GM23338 (cell line): ENCODE data around the gene ANKRD63. TPM values are rescaled to one million over a fixed set of nuclear protein-coding genes. Genes with fewer than 3 reads are reported as not detected.

Experiments
- ATAC-seq: fragments of 200-7000 bp; cut with Tn5 transposase; 3 replicates; pipeline ENCODE4 v1.9.1; 2020
- DNase-seq: peaks from one replicate; pipeline ENCODE4 v3.0.0-alpha.2; 2015; ENCODE audit warnings: low spot score
- H2AFZ ChIP-seq: fragments of 200-600 bp; sonication (generic); 2 replicates; pipeline ENCODE4 v1.8.0; 2016; ENCODE audit warnings: antibody characterized with exemption, mild to moderate bottlenecking, moderate library complexity
- H3F3A ChIP-seq: fragments of 200-600 bp; sonication (generic); replicated peaks from 2 replicates; pipeline ENCODE4 v1.8.0; 2017; ENCODE audit warnings: antibody characterized with exemption, mixed run types, low read depth
- H3K27ac ChIP-seq: fragments of 200-600 bp; sonication (generic); 2 replicates; pipeline ENCODE4 v1.6.1; 2016; ENCODE audit warnings: low read depth
- H3K27me3 ChIP-seq: fragments of 200-600 bp; sonication (generic); 2 replicates; pipeline ENCODE4 v1.8.0; 2016; ENCODE audit warnings: mild to moderate bottlenecking, mixed run types, moderate library complexity; ENCODE audit not compliant: insufficient read depth
- H3K36me3 ChIP-seq: fragments of 200-600 bp; sonication (generic); 2 replicates; pipeline ENCODE4 v1.8.0; 2016; ENCODE audit warnings: mild to moderate bottlenecking; ENCODE audit not compliant: insufficient read depth
- H3K4me1 ChIP-seq: fragments of 200-600 bp; sonication (generic); 2 replicates; pipeline ENCODE4 v1.8.0; 2016; ENCODE audit warnings: mild to moderate bottlenecking, moderate library complexity; ENCODE audit not compliant: insufficient read depth
- H3K4me2 ChIP-seq: fragments of 200-600 bp; sonication (generic); 2 replicates; pipeline ENCODE4 v1.7.1; 2017; ENCODE audit warnings: mixed run types
- H3K4me3 ChIP-seq: fragments of 200-600 bp; sonication (generic); 2 replicates; pipeline ENCODE4 v1.6.1; 2016; ENCODE audit warnings: mixed run types
- H3K79me2 ChIP-seq: fragments of 200-600 bp; sonication (generic); replicated peaks from 2 replicates; pipeline ENCODE4 v1.8.0; 2017; ENCODE audit warnings: mild to moderate bottlenecking; ENCODE audit not compliant: insufficient read depth
- H3K9me2 ChIP-seq: fragments of 200-600 bp; sonication (generic); 2 replicates; pipeline ENCODE4 v1.8.0; 2017; ENCODE audit not compliant: insufficient read depth
- H4K20me1 ChIP-seq: fragments of 200-600 bp; sonication (generic); replicated peaks from 2 replicates; pipeline ENCODE4 v1.8.0; 2017; ENCODE audit warnings: mild to moderate bottlenecking; ENCODE audit not compliant: insufficient read depth
- H3K27ac Mint-ChIP-seq: 2 replicates; pipeline ENCODE4 v1.8.0; 2020; ENCODE audit warnings: inconsistent platforms, mild to moderate bottlenecking, moderate library complexity, mixed read lengths
- H3K27me3 Mint-ChIP-seq: 3 replicates; pipeline ENCODE4 v1.8.0; 2022; ENCODE audit warnings: low read depth, mild to moderate bottlenecking, moderate library complexity, mixed read lengths, inconsistent platforms; ENCODE audit not compliant: insufficient read depth, poor library complexity
- H3K36me3 Mint-ChIP-seq: 3 replicates; pipeline ENCODE4 v1.8.0; 2021; ENCODE audit warnings: low read depth, mild to moderate bottlenecking, inconsistent platforms, moderate library complexity, mixed read lengths
- H3K4me1 Mint-ChIP-seq: 3 replicates; pipeline ENCODE4 v1.8.0; 2020; ENCODE audit warnings: mild to moderate bottlenecking, inconsistent platforms, mixed read lengths
- H3K4me3 Mint-ChIP-seq: 3 replicates; pipeline ENCODE4 v1.8.0; 2021; ENCODE audit warnings: moderate library complexity, mild to moderate bottlenecking, inconsistent platforms, mixed read lengths
- H3K9me3 Mint-ChIP-seq: 3 replicates; pipeline ENCODE4 v1.8.0; 2020; ENCODE audit warnings: moderate library complexity, mild to moderate bottlenecking, inconsistent platforms, mixed read lengths
- JUNB ChIP-seq: IDR thresholded peaks from one replicate; pipeline ENCODE4 v1.6.1; 2016; ENCODE audit warnings: antibody characterized with exemption; ENCODE audit not compliant: unreplicated experiment
- ZNF114 ChIP-seq: fragments of 250-450 bp; sonication (Bioruptor Pico); IDR thresholded peaks from 2 replicates; pipeline ENCODE4 v1.5.0; 2020; ENCODE audit warnings: mild to moderate bottlenecking, moderate library complexity
- ZNF331 ChIP-seq: fragments of 250-450 bp; sonication (Bioruptor Pico); IDR thresholded peaks from 2 replicates; pipeline ENCODE4 v1.5.0; 2020; ENCODE audit warnings: low read depth, mild to moderate bottlenecking, moderate library complexity
- polyA plus RNA-seq: library from polyadenylated mRNA; unstranded; fragments of >200 nt; fragmentation: Nextera tagmentation; extraction: Ambion mirVana; gene quantifications from 2 replicates; pipeline ENCODE4 v1.2.1, GENCODE V29; 2016
- total RNA-seq: library from RNA; depleted of rRNA; stranded (reverse); fragments of >200 nt; shearing (Covaris generic); gene quantifications from 2 replicates; pipeline ENCODE4 v1.2.3, GENCODE V29; 2014
- TF ChIP-seq, protein P1 (sequence below): fragments of 250-450 bp; sonication (Bioruptor Pico); IDR thresholded peaks from 2 replicates; pipeline ENCODE4 v1.5.0; 2020; ENCODE audit warnings: mild to moderate bottlenecking, moderate library complexity
- TF ChIP-seq, protein P2 (sequence below): IDR thresholded peaks from 2 replicates; pipeline ENCODE4 v1.6.1; 2016; ENCODE audit warnings: antibody characterized with exemption
- TF ChIP-seq, protein P3 (sequence below), 2 experiments: fragments of 200-600 bp in 1 of 2; sonication (generic) in 1 of 2; conservative IDR thresholded peaks; 2 replicates each; pipeline versions ENCODE4 v1.5.1 to v1.6.1; 2016 to 2017; ENCODE audit warnings: antibody characterized with exemption in 2 of 2, low read depth in 2 of 2, mild to moderate bottlenecking in 2 of 2, moderate library complexity in 1 of 2
- TF ChIP-seq, protein P4 (sequence below): IDR thresholded peaks from one replicate; pipeline ENCODE4 v1.6.1; 2018; ENCODE audit warnings: antibody characterized with exemption; ENCODE audit not compliant: unreplicated experiment

The ANKRD63 gene
- total and polyA plus RNA-seq, 2 experiments from 2014 or later = 0.59 TPM; not detected in 1

DNA sequence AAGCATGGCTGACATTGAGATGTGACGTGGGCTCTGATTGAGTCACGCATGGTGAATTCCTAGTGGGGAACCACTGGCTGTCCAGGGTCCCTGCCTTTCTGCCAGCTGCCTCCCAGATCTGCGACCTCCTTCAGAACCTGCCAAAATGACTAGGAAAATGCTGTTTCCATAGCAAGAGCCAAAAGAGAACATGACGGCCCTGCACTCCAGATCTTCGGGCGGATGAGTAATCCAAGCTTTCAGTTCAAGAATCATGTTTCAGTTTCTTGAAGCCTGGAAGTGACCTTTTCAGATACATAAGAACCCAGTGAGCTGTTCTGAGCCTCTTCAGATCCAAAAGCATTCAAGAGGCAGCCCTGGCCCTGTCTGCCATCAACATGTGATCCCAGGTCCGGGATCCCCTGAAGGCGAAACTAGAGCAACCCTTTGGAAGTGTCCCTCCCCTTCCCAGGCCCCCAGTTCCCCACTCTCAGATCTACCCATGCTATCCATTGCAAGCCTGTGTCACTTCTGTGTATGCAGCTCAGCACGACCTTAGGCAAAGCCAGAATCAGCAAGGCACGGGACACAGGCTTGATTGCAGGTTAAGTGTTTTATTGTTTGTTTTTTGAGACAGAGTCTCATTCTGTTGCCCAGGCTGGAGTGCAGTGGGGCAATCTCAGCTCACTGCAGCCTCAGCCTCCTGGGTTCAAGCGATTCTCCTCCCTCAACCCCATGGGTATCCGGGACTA is 19.7 kb downstream of the ANKRD63 start:
- no peaks in the 10 kb centered on the region for H4K20me1 ChIP-seq
- no peak for ATAC-seq

DNA sequence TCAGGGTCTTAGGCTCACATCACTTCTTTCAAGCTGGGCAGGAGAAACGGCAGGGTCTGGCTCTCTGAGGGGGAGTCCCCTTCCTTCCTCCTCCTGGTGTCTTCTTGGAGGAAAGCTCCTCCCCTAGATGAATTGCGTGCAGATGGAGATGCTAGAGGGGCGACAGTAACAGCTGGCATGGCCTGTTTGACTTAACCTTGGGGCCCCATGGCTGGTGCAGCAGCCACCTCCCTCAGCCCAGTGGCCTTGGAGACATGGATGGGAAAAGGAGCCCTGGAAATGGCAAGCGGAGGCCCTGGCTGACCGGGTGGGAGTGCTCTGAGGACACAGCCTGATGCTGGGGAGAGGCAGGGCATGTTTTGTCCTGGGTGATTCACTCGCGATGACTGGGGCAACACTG is 23.8 kb downstream of the ANKRD63 start:
- DNase-seq = no peak
- Histone ChIP-seq H3K9me2 (no peaks in the 10 kb centered on the region), H4K20me1 (no peaks in the 10 kb centered on the region), H3K27ac (no peak overlapping the region), H3K36me3 (no peaks in the 10 kb centered on the region), H3K27me3 (peaks cover 8% of the 10 kb centered on the region), H3F3A (no peaks in the 10 kb centered on the region), H3K4me2 (peak overlapping the region; percentile 42), H3K79me2 (no peaks in the 10 kb centered on the region), H2AFZ (peak overlapping the region; percentile 4; the same call in 1 of the 2 replicates), H3K4me1 (peaks cover 12% of the 10 kb centered on the region), H3K4me3 (no peak overlapping the region)
- Mint-ChIP-seq H3K36me3 (no peaks in the 10 kb centered on the region; the same call in 2 of the 3 replicates), H3K4me1 (peaks cover 23% of the 10 kb centered on the region), H3K9me3 (no peaks in the 10 kb centered on the region; the same call in 2 of the 3 replicates), H3K4me3 (no peak overlapping the region), H3K27ac (no peak overlapping the region), H3K27me3 (peaks cover 8% of the 10 kb centered on the region)
- no peak; the same call in 2 of the 3 replicates for ATAC-seq
- TF ChIP-seq, protein P1, sequence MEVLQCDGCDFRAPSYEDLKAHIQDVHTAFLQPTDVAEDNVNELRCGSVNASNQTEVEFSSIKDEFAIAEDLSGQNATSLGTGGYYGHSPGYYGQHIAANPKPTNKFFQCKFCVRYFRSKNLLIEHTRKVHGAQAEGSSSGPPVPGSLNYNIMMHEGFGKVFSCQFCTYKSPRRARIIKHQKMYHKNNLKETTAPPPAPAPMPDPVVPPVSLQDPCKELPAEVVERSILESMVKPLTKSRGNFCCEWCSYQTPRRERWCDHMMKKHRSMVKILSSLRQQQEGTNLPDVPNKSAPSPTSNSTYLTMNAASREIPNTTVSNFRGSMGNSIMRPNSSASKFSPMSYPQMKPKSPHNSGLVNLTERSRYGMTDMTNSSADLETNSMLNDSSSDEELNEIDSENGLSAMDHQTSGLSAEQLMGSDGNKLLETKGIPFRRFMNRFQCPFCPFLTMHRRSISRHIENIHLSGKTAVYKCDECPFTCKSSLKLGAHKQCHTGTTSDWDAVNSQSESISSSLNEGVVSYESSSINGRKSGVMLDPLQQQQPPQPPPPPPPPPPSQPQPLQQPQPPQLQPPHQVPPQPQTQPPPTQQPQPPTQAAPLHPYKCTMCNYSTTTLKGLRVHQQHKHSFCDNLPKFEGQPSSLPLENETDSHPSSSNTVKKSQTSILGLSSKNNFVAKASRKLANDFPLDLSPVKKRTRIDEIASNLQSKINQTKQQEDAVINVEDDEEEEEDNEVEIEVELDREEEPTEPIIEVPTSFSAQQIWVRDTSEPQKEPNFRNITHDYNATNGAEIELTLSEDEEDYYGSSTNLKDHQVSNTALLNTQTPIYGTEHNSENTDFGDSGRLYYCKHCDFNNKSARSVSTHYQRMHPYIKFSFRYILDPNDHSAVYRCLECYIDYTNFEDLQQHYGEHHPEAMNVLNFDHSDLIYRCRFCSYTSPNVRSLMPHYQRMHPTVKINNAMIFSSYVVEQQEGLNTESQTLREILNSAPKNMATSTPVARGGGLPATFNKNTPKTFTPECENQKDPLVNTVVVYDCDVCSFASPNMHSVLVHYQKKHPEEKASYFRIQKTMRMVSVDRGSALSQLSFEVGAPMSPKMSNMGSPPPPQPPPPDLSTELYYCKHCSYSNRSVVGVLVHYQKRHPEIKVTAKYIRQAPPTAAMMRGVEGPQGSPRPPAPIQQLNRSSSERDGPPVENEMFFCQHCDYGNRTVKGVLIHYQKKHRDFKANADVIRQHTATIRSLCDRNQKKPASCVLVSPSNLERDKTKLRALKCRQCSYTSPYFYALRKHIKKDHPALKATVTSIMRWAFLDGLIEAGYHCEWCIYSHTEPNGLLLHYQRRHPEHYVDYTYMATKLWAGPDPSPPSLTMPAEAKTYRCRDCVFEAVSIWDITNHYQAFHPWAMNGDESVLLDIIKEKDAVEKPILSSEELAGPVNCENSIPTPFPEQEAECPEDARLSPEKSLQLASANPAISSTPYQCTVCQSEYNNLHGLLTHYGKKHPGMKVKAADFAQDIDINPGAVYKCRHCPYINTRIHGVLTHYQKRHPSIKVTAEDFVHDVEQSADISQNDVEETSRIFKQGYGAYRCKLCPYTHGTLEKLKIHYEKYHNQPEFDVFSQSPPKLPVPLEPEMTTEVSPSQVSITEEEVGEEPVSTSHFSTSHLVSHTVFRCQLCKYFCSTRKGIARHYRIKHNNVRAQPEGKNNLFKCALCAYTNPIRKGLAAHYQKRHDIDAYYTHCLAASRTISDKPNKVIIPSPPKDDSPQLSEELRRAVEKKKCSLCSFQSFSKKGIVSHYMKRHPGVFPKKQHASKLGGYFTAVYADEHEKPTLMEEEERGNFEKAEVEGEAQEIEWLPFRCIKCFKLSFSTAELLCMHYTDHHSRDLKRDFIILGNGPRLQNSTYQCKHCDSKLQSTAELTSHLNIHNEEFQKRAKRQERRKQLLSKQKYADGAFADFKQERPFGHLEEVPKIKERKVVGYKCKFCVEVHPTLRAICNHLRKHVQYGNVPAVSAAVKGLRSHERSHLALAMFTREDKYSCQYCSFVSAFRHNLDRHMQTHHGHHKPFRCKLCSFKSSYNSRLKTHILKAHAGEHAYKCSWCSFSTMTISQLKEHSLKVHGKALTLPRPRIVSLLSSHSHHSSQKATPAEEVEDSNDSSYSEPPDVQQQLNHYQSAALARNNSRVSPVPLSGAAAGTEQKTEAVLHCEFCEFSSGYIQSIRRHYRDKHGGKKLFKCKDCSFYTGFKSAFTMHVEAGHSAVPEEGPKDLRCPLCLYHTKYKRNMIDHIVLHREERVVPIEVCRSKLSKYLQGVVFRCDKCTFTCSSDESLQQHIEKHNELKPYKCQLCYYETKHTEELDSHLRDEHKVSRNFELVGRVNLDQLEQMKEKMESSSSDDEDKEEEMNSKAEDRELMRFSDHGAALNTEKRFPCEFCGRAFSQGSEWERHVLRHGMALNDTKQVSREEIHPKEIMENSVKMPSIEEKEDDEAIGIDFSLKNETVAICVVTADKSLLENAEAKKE (CRISPR knock-in tag) = no peak
- TF ChIP-seq, protein P2, sequence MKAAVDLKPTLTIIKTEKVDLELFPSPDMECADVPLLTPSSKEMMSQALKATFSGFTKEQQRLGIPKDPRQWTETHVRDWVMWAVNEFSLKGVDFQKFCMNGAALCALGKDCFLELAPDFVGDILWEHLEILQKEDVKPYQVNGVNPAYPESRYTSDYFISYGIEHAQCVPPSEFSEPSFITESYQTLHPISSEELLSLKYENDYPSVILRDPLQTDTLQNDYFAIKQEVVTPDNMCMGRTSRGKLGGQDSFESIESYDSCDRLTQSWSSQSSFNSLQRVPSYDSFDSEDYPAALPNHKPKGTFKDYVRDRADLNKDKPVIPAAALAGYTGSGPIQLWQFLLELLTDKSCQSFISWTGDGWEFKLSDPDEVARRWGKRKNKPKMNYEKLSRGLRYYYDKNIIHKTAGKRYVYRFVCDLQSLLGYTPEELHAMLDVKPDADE = no peak
- TF ChIP-seq, protein P3, sequence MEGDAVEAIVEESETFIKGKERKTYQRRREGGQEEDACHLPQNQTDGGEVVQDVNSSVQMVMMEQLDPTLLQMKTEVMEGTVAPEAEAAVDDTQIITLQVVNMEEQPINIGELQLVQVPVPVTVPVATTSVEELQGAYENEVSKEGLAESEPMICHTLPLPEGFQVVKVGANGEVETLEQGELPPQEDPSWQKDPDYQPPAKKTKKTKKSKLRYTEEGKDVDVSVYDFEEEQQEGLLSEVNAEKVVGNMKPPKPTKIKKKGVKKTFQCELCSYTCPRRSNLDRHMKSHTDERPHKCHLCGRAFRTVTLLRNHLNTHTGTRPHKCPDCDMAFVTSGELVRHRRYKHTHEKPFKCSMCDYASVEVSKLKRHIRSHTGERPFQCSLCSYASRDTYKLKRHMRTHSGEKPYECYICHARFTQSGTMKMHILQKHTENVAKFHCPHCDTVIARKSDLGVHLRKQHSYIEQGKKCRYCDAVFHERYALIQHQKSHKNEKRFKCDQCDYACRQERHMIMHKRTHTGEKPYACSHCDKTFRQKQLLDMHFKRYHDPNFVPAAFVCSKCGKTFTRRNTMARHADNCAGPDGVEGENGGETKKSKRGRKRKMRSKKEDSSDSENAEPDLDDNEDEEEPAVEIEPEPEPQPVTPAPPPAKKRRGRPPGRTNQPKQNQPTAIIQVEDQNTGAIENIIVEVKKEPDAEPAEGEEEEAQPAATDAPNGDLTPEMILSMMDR (conservative IDR thresholded peaks at IDR 0.05; ENCODE audit: low read depth in 2 of 2) = no peak
- no peak for TF ChIP-seq ZNF114 (CRISPR knock-in tag)
- TF ChIP-seq ZNF331 = no peak
- TF ChIP-seq, protein P4, sequence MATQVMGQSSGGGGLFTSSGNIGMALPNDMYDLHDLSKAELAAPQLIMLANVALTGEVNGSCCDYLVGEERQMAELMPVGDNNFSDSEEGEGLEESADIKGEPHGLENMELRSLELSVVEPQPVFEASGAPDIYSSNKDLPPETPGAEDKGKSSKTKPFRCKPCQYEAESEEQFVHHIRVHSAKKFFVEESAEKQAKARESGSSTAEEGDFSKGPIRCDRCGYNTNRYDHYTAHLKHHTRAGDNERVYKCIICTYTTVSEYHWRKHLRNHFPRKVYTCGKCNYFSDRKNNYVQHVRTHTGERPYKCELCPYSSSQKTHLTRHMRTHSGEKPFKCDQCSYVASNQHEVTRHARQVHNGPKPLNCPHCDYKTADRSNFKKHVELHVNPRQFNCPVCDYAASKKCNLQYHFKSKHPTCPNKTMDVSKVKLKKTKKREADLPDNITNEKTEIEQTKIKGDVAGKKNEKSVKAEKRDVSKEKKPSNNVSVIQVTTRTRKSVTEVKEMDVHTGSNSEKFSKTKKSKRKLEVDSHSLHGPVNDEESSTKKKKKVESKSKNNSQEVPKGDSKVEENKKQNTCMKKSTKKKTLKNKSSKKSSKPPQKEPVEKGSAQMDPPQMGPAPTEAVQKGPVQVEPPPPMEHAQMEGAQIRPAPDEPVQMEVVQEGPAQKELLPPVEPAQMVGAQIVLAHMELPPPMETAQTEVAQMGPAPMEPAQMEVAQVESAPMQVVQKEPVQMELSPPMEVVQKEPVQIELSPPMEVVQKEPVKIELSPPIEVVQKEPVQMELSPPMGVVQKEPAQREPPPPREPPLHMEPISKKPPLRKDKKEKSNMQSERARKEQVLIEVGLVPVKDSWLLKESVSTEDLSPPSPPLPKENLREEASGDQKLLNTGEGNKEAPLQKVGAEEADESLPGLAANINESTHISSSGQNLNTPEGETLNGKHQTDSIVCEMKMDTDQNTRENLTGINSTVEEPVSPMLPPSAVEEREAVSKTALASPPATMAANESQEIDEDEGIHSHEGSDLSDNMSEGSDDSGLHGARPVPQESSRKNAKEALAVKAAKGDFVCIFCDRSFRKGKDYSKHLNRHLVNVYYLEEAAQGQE = no peak
- TF ChIP-seq JUNB = no peak

More for the DNA sequence above, 19.7 kb downstream of the ANKRD63 start:
- Histone ChIP-seq H3K79me2 (no peaks in the 10 kb centered on the region), H3F3A (no peaks in the 10 kb centered on the region), H3K4me3 (no peak overlapping the region), H3K9me2 (no peaks in the 10 kb centered on the region), H3K4me2 (no peak overlapping the region), H3K27ac (no peak overlapping the region), H2AFZ (no peak overlapping the region), H3K27me3 (no peaks in the 10 kb centered on the region), H3K4me1 (peaks cover 10% of the 10 kb centered on the region), H3K36me3 (no peaks in the 10 kb centered on the region)
- H3K27me3 Mint-ChIP-seq = peaks cover 5% of the 10 kb centered on the region
- no peak overlapping the region for H3K27ac Mint-ChIP-seq
- peaks cover 29% of the 10 kb centered on the region for H3K4me1 Mint-ChIP-seq
- no peak overlapping the region for H3K4me3 Mint-ChIP-seq
- H3K36me3 Mint-ChIP-seq = peaks cover 4% of the 10 kb centered on the region; the same call in 1 of the 3 replicates
- TF ChIP-seq JUNB = no peak
- DNase-seq = no peak
- no peaks in the 10 kb centered on the region; the same call in 2 of the 3 replicates for H3K9me3 Mint-ChIP-seq
